Lower leg skin (tissue), 3 donors: ENCODE measurements around the gene MSANTD2.

Experiments used
- POLR2A ChIP-seq, 2 donors: fragments of 450-650 bp; IDR thresholded peaks; one replicate each; pipeline ENCODE4 v1.6.1; 2016 to 2017; ENCODE audit warnings: antibody characterized with exemption in 2 of 2, mild to moderate bottlenecking in 1 of 2, moderate library complexity in 1 of 2
- TF ChIP-seq, protein P1 (sequence below), 3 donors: fragments of 450-650 bp; IDR thresholded peaks; one replicate each; pipeline ENCODE4 v1.5.1; 2016; ENCODE audit warnings: antibody characterized with exemption in 3 of 3, mild to moderate bottlenecking in 3 of 3, moderate library complexity in 2 of 3

DNA sequence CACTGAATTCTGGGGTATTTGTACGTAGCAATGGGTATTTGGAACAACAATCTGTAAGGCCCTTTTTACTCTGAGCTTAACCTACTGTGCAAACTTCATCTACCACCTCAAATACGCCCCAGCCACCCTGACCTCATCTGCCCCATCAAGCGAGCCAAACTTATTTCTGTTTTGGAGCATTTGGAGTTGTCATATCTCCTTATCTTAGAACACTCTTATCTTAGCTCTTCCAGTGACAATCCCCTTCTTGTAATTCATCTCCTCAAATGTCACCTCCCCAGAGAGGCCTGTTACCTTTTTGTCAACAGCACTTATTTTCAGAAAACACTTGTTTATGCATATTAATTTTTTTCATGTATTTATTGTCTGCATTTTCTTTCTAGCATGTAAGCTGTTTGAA lies 4.7 kb upstream of the MSANTD2 start:
- TF ChIP-seq, protein P1, sequence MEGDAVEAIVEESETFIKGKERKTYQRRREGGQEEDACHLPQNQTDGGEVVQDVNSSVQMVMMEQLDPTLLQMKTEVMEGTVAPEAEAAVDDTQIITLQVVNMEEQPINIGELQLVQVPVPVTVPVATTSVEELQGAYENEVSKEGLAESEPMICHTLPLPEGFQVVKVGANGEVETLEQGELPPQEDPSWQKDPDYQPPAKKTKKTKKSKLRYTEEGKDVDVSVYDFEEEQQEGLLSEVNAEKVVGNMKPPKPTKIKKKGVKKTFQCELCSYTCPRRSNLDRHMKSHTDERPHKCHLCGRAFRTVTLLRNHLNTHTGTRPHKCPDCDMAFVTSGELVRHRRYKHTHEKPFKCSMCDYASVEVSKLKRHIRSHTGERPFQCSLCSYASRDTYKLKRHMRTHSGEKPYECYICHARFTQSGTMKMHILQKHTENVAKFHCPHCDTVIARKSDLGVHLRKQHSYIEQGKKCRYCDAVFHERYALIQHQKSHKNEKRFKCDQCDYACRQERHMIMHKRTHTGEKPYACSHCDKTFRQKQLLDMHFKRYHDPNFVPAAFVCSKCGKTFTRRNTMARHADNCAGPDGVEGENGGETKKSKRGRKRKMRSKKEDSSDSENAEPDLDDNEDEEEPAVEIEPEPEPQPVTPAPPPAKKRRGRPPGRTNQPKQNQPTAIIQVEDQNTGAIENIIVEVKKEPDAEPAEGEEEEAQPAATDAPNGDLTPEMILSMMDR (IDR thresholded peaks at IDR 0.05): no peak
- no peak for TF ChIP-seq POLR2A (IDR thresholded peaks at IDR 0.05)
